ENCODE data around the gene SLC25A25. TPM values are rescaled to one million over a fixed set of nuclear protein-coding genes. Genes with fewer than 3 reads are reported as not detected.
"Not testable (repeated sequence)": the region's sequence is repeated elsewhere in the genome, so short reads cannot be mapped to it uniquely, and the experiment has no call there.

SLC25A25 gene
- total RNA-seq, 1 experiment from 2014 or later, result 23.7 TPM

- Histone ChIP-seq H3K4me3 (ENCODE audit: insufficient read depth, low read depth, low read length) (no peak overlapping the region), H3K36me3 (replicated peaks; ENCODE audit: control insufficient read depth, insufficient read depth, low read length) (no peaks in the 10 kb centered on the region; the same call in 1 of the 2 replicates), H3K27me3 (ENCODE audit: control insufficient read depth, insufficient read depth, low read length) (no peaks in the 10 kb centered on the region)
- no peak for DNase-seq
These were observed 8.6 kb upstream of the SLC25A25 start for GRCh38 chr9:128059365-128059983.

GRCh38 chr9:128061275-128061960 is 6.6 kb upstream of the SLC25A25 start:
- H3K36me3 ChIP-seq (replicated peaks; ENCODE audit: control insufficient read depth, insufficient read depth, low read length), result no peaks in the 10 kb centered on the region; the same call in 1 of the 2 replicates
- no peak overlapping the region for H3K4me3 ChIP-seq (ENCODE audit: insufficient read depth, low read depth, low read length)
- DNase-seq, result no peak
- no peaks in the 10 kb centered on the region for H3K27me3 ChIP-seq (ENCODE audit: control insufficient read depth, insufficient read depth, low read length)

- no peak overlapping the region for H3K4me3 ChIP-seq (ENCODE audit: insufficient read depth, low read depth, low read length)
- no peaks in the 10 kb centered on the region for H3K27me3 ChIP-seq (ENCODE audit: control insufficient read depth, insufficient read depth, low read length)
- H3K36me3 ChIP-seq (replicated peaks; ENCODE audit: control insufficient read depth, insufficient read depth, low read length), result no peaks in the 10 kb centered on the region; the same call in 1 of the 2 replicates
- DNase-seq, result no peak
These were observed 5.8 kb upstream of the SLC25A25 start for GRCh38 chr9:128062279-128062678.

GRCh38 chr9:128062846-128063831 is 4.9 kb upstream of the SLC25A25 start:
- Histone ChIP-seq H3K36me3 (replicated peaks; ENCODE audit: control insufficient read depth, insufficient read depth, low read length) (no peaks in the 10 kb centered on the region; the same call in 1 of the 2 replicates), H3K27me3 (ENCODE audit: control insufficient read depth, insufficient read depth, low read length) (no peaks in the 10 kb centered on the region), H3K4me3 (ENCODE audit: insufficient read depth, low read depth, low read length) (no peak overlapping the region)
- DNase-seq, result no peak

GRCh38 chr9:128065907-128066712 is 1.9 kb upstream of the SLC25A25 start:
- no peak overlapping the region for H3K4me3 ChIP-seq (ENCODE audit: insufficient read depth, low read depth, low read length)
- DNase-seq, result no peak

GRCh38 chr9:128066713-128067644 is 1.1 kb upstream of the SLC25A25 start, which contains the start of gene NAIF1:
NAIF1 (minus strand) TSS chr9:128067320; CDS start chr9:128067101, 219 bp downstream.
- peak; percentile 97 for DNase-seq

More at GRCh38 chr9:128065907-128066712, 1.9 kb upstream of the SLC25A25 start:
- no peaks in the 10 kb centered on the region for H3K27me3 ChIP-seq (ENCODE audit: control insufficient read depth, insufficient read depth, low read length)
- H3K36me3 ChIP-seq (replicated peaks; ENCODE audit: control insufficient read depth, insufficient read depth, low read length), result no peaks in the 10 kb centered on the region; the same call in 1 of the 2 replicates

GRCh38 chr9:128068386-128069205 is 564 bp downstream of the SLC25A25 start:
- H3K4me3 ChIP-seq (ENCODE audit: insufficient read depth, low read depth, low read length), result peak overlapping the region; percentile 82
- DNase-seq, result peak; percentile 75

More at GRCh38 chr9:128066713-128067644, 1.1 kb upstream of the SLC25A25 start, which contains the start of gene NAIF1:
- H3K4me3 ChIP-seq (ENCODE audit: insufficient read depth, low read depth, low read length), result peak within 1 kb of the TSS; percentile 82
- no peaks in the 10 kb centered on the region; the same call in 1 of the 2 replicates for H3K36me3 ChIP-seq (replicated peaks; ENCODE audit: control insufficient read depth, insufficient read depth, low read length)
- H3K27me3 ChIP-seq (ENCODE audit: control insufficient read depth, insufficient read depth, low read length), result no peaks in the 10 kb centered on the region

GRCh38 chr9:128070874-128071273 is 2.8 kb downstream of the SLC25A25 start:
- DNase-seq, result no peak
- H3K36me3 ChIP-seq (replicated peaks; ENCODE audit: control insufficient read depth, insufficient read depth, low read length), result no peaks in the 10 kb centered on the region
- H3K27me3 ChIP-seq (ENCODE audit: control insufficient read depth, insufficient read depth, low read length), result no peaks in the 10 kb centered on the region
- no peak overlapping the region for H3K4me3 ChIP-seq (ENCODE audit: insufficient read depth, low read depth, low read length)

More at GRCh38 chr9:128068386-128069205, 564 bp downstream of the SLC25A25 start:
- Histone ChIP-seq H3K36me3 (replicated peaks; ENCODE audit: control insufficient read depth, insufficient read depth, low read length) (no peaks in the 10 kb centered on the region), H3K27me3 (ENCODE audit: control insufficient read depth, insufficient read depth, low read length) (no peaks in the 10 kb centered on the region)

- H3K4me3 ChIP-seq (ENCODE audit: insufficient read depth, low read depth, low read length); H3K27me3 ChIP-seq (ENCODE audit: control insufficient read depth, insufficient read depth, low read length); DNase-seq; H3K36me3 ChIP-seq (replicated peaks; ENCODE audit: control insufficient read depth, insufficient read depth, low read length): not testable (repeated sequence)
These were observed 3.4 kb downstream of the SLC25A25 start for GRCh38 chr9:128071475-128071874.

GRCh38 chr9:128072144-128073021 is 4.4 kb downstream of the SLC25A25 start:
- Histone ChIP-seq H3K4me3 (ENCODE audit: insufficient read depth, low read depth, low read length) (no peak overlapping the region), H3K27me3 (ENCODE audit: control insufficient read depth, insufficient read depth, low read length) (no peaks in the 10 kb centered on the region), H3K36me3 (replicated peaks; ENCODE audit: control insufficient read depth, insufficient read depth, low read length) (no peaks in the 10 kb centered on the region)
- no peak for DNase-seq

- Histone ChIP-seq H3K36me3 (replicated peaks; ENCODE audit: control insufficient read depth, insufficient read depth, low read length) (no peaks in the 10 kb centered on the region), H3K27me3 (ENCODE audit: control insufficient read depth, insufficient read depth, low read length) (no peaks in the 10 kb centered on the region), H3K4me3 (ENCODE audit: insufficient read depth, low read depth, low read length) (no peak overlapping the region)
- DNase-seq, result no peak
These were observed 5.3 kb downstream of the SLC25A25 start for GRCh38 chr9:128073253-128073886.
